ENCODE measurements around the gene SMARCB1.

Gene SMARCB1

DNA sequence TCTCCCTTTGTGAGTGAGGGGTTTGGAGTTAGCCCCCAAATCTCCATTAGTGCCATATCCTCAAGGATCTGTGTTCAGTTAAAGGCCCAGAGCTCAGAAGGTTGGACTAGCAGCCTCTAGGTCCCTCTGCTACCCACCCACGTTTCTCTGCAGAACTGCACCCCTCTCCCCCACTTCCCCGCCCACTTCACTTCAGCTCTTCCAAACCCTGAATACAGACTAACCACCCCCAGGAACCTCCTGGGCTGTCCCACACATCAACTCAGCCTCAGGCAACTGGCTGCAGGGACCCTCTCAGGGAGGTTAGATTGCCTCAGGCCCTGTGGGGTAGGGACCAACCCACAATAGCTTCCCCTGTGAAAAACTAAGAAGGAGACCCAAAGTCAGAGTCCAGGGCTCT lies 33.4 kb upstream of the SMARCB1 start:
- H3K9me3 ChIP-seq (ENCODE audit: severe bottlenecking), result no peaks in the 10 kb centered on the region
- TF ChIP-seq, protein P1, sequence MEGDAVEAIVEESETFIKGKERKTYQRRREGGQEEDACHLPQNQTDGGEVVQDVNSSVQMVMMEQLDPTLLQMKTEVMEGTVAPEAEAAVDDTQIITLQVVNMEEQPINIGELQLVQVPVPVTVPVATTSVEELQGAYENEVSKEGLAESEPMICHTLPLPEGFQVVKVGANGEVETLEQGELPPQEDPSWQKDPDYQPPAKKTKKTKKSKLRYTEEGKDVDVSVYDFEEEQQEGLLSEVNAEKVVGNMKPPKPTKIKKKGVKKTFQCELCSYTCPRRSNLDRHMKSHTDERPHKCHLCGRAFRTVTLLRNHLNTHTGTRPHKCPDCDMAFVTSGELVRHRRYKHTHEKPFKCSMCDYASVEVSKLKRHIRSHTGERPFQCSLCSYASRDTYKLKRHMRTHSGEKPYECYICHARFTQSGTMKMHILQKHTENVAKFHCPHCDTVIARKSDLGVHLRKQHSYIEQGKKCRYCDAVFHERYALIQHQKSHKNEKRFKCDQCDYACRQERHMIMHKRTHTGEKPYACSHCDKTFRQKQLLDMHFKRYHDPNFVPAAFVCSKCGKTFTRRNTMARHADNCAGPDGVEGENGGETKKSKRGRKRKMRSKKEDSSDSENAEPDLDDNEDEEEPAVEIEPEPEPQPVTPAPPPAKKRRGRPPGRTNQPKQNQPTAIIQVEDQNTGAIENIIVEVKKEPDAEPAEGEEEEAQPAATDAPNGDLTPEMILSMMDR (IDR thresholded peaks at IDR 0.05; ENCODE audit: poor library complexity, severe bottlenecking), result no peak
- no peaks in the 10 kb centered on the region for H3K27me3 ChIP-seq (ENCODE audit: insufficient read depth, poor library complexity, severe bottlenecking)
- H3K27ac ChIP-seq (ENCODE audit: poor library complexity, severe bottlenecking), result no peak overlapping the region
- no peak for DNase-seq (ENCODE audit: low spot score)
- H3K4me3 ChIP-seq (ENCODE audit: severe bottlenecking), result no peak overlapping the region
- peaks cover 7% of the 10 kb centered on the region for H3K4me1 ChIP-seq (ENCODE audit: insufficient read depth, poor library complexity, severe bottlenecking)
- H3K36me3 ChIP-seq (ENCODE audit: low read depth), result no peaks in the 10 kb centered on the region
- ATAC-seq (ENCODE audit: low read depth), result no peak

DNA sequence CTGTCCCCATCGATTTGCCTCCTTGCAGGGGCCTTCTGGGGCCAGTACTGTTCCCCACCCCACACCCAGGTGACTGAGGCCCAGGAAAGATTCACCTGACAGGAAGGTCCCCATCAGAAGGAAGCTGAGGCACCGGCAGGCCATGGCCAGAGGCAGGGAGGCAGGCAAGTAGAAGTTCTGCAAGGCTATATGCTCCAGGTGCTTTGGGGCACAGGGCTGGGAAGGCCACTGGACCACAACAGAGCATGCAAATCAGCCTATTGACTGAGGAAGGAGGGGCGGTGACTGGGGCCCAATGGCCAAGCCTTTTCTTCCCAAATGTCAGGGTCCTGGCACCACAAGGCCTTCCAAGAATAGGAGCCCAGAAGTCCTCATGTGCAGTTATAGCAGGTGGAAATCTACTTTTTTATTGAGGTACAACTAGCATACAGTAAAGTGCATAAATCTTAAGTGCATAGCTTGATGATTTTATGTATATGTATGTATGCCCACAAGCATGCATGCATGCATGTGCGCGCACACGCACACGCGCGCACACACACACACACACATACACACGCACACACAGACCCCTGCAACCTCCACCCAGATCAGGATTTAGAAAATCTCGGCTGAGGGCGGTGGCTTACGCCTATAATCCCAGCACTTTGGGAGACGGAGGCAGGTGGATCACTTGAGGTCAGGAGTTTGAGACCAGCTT lies 32.4 kb upstream of the SMARCB1 start, which contains the start of gene VPREB3:
VPREB3 (minus strand) TSS at position 206 of the 700 bp plus-strand sequence; CDS start at position 144, 62 bp downstream.
- no peak for DNase-seq (ENCODE audit: low spot score)
- ATAC-seq (ENCODE audit: low read depth), result no peak
- Histone ChIP-seq H3K27me3 (ENCODE audit: insufficient read depth, poor library complexity, severe bottlenecking) (no peaks in the 10 kb centered on the region), H3K9me3 (ENCODE audit: severe bottlenecking) (no peaks in the 10 kb centered on the region), H3K27ac (ENCODE audit: poor library complexity, severe bottlenecking) (no peak within 1 kb of the TSS), H3K36me3 (ENCODE audit: low read depth) (no peaks in the 10 kb centered on the region), H3K4me1 (ENCODE audit: insufficient read depth, poor library complexity, severe bottlenecking) (peaks cover 7% of the 10 kb centered on the region), H3K4me3 (ENCODE audit: severe bottlenecking) (no peak within 1 kb of the TSS)
- TF ChIP-seq, protein P1 (IDR thresholded peaks at IDR 0.05; ENCODE audit: poor library complexity, severe bottlenecking), result no peak

DNA sequence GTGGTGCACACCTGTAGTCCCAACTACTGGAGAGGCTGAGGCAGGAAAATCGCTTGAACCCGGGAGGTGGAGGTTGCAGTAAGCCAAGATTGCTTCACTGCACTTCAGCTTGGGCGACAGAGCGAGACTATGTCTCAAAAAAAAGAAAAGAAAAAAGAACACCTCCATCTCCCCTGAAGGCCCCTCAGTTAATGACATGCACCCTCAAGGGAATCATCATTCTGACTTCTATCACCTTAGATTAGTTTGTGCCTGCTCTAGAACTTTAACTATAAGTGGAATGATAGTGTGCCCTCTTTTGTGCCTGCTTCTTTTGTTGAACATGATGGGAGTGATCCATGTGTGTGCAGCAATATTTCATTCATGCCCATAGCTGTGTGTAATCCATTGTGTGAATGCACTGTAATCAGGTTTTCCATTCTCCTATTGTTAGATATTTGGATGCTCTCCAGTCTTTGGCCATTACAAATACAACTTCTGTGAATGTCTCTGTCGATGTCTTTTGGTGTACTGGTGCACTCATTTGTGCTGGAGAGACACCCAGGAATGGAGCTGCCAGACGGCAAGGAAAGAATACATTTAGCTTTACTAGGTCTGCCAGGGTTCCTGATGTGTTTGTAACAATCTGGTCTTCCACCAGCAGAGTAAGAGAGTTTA lies 31.7 kb upstream of the SMARCB1 start:
- Histone ChIP-seq H3K36me3 (ENCODE audit: low read depth) (no peaks in the 10 kb centered on the region), H3K9me3 (ENCODE audit: severe bottlenecking) (no peaks in the 10 kb centered on the region), H3K27ac (ENCODE audit: poor library complexity, severe bottlenecking) (no peak overlapping the region), H3K4me1 (ENCODE audit: insufficient read depth, poor library complexity, severe bottlenecking) (peaks cover 3% of the 10 kb centered on the region), H3K4me3 (ENCODE audit: severe bottlenecking) (no peak overlapping the region), H3K27me3 (ENCODE audit: insufficient read depth, poor library complexity, severe bottlenecking) (no peaks in the 10 kb centered on the region)
- TF ChIP-seq, protein P1 (IDR thresholded peaks at IDR 0.05; ENCODE audit: poor library complexity, severe bottlenecking), result no peak
- ATAC-seq (ENCODE audit: low read depth), result no peak
- no peak for DNase-seq (ENCODE audit: low spot score)

DNA sequence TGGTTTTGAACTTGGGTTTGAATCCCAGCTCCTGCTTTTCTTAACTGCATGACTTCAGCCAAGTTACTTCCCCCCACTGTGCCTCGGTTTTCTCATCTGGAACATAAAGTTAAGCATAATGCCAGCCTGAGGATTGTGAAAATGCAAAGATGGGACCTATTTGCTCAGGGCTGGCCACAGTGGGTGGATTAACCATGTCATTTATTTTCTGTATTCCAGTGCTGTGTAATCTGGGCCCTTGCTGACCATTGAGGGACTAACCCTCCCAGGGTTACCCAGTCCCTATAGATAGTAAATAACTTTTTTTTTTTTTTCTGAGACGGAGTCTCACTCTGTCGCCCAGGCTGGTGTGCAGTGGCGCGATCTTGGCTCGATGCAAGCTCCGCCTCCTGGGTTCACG lies 31.1 kb upstream of the SMARCB1 start:
- Histone ChIP-seq H3K4me3 (ENCODE audit: severe bottlenecking) (no peak overlapping the region), H3K36me3 (ENCODE audit: low read depth) (no peaks in the 10 kb centered on the region), H3K27ac (ENCODE audit: poor library complexity, severe bottlenecking) (no peak overlapping the region), H3K4me1 (ENCODE audit: insufficient read depth, poor library complexity, severe bottlenecking) (peaks cover 3% of the 10 kb centered on the region), H3K27me3 (ENCODE audit: insufficient read depth, poor library complexity, severe bottlenecking) (no peaks in the 10 kb centered on the region), H3K9me3 (ENCODE audit: severe bottlenecking) (no peaks in the 10 kb centered on the region)
- ATAC-seq (ENCODE audit: low read depth), result no peak
- TF ChIP-seq, protein P1 (IDR thresholded peaks at IDR 0.05; ENCODE audit: poor library complexity, severe bottlenecking), result no peak
- no peak for DNase-seq (ENCODE audit: low spot score)

DNA sequence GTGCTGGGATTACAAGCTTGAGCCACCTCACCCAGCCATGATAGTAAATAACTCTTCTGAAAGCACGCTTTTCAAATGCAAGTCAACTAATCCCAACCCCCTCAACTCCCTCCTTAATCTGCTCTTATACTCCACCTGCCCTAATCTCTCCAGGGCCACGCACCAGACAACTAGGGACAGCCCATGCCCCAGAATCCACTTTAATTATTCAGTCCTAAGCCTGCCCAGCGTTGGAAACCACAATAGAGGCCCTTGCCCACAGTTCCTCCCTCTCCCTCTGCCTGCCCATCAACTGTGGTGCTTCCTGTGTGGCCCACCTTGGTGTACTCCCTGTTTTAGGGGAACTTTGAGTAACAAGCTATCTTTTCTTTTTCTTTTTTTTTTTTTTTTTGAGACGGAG lies 29.9 kb upstream of the SMARCB1 start:
- Histone ChIP-seq H3K9me3 (ENCODE audit: severe bottlenecking) (no peaks in the 10 kb centered on the region), H3K4me1 (ENCODE audit: insufficient read depth, poor library complexity, severe bottlenecking) (no peaks in the 10 kb centered on the region), H3K27me3 (ENCODE audit: insufficient read depth, poor library complexity, severe bottlenecking) (no peaks in the 10 kb centered on the region), H3K36me3 (ENCODE audit: low read depth) (no peaks in the 10 kb centered on the region), H3K4me3 (ENCODE audit: severe bottlenecking) (no peak overlapping the region), H3K27ac (ENCODE audit: poor library complexity, severe bottlenecking) (no peak overlapping the region)
- TF ChIP-seq, protein P1 (IDR thresholded peaks at IDR 0.05; ENCODE audit: poor library complexity, severe bottlenecking), result no peak
- no peak for DNase-seq (ENCODE audit: low spot score)
- no peak for ATAC-seq (ENCODE audit: low read depth)

Measured in RWPE2 (cell line).